DND-41 (cell line): ENCODE results near the gene SLC22A16.

Experiments
- CTCF ChIP-seq: IDR thresholded peaks from 2 replicates; pipeline ENCODE4 v1.5.1; 2012; ENCODE audit warnings: borderline replicate concordance, low read length, moderate library complexity, mild to moderate bottlenecking; ENCODE audit not compliant: poor library complexity, severe bottlenecking; ENCODE audit errors: extremely low read depth
- EZH2 ChIP-seq: IDR thresholded peaks from 3 replicates; pipeline ENCODE4 v1.6.1; 2012; ENCODE audit warnings: borderline replicate concordance, low read depth, mild to moderate bottlenecking, moderate library complexity, low read length, inconsistent platforms; ENCODE audit not compliant: severe bottlenecking

- TF ChIP-seq CTCF (no peak), EZH2 (no peak)
These were observed 46.0 kb upstream of the SLC22A16 start for GRCh38 chr6:110522427-110522826.
